Tibial nerve (tissue), 4 donors: Measurements from ENCODE around the gene DTNBP1. TPM values are rescaled to one million over a fixed set of nuclear protein-coding genes. Genes with fewer than 3 reads are reported as not detected.

Experiments
- DNase-seq, 2 donors: peaks; one replicate each; pipeline ENCODE4 v3.0.0-alpha.2; 2019; ENCODE audit warnings: low spot score in 2 of 2
- H3K27ac ChIP-seq, 4 donors: fragments of 200-600 bp; sonication (generic) in 3 of 4; one replicate each; pipeline ENCODE4 v1.5.1; 2017 to 2019; ENCODE audit warnings: mild to moderate bottlenecking in 1 of 4
- H3K27me3 ChIP-seq, 2 donors: fragments of 200-600 bp; sonication (generic) in 1 of 2; one replicate each; pipeline versions ENCODE4 v1.5.1 to v1.6.0; 2017 to 2019
- H3K36me3 ChIP-seq, 3 donors: fragments of 200-600 bp; sonication (generic); one replicate each; pipeline ENCODE4 v1.5.1; 2018 to 2019
- H3K4me1 ChIP-seq, 4 donors: fragments of 200-600 bp; sonication (generic) in 3 of 4; one replicate each; pipeline ENCODE4 v1.5.1; 2017 to 2019
- H3K4me3 ChIP-seq, 4 donors: fragments of 200-600 bp; sonication (generic) in 3 of 4; one replicate each; pipeline ENCODE4 v1.5.1; 2017 to 2019; ENCODE audit warnings: mild to moderate bottlenecking in 1 of 4, moderate library complexity in 1 of 4
- H3K9me3 ChIP-seq, 4 donors: fragments of 200-600 bp; sonication (generic) in 3 of 4; one replicate each; pipeline ENCODE4 v1.5.1; 2017 to 2019
- CTCF ChIP-seq, 5 experiments: fragments of 200-600 bp in 3 of 5; fragments of 450-650 bp in 2 of 5; sonication (generic) in 3 of 5; IDR thresholded peaks; one replicate each; pipeline ENCODE4 v1.5.1; 2016 to 2019; ENCODE audit warnings: antibody characterized with exemption in 5 of 5, mild to moderate bottlenecking in 3 of 5, moderate library complexity in 2 of 5
- EP300 ChIP-seq, 2 donors: sonication (generic); formaldehyde crosslinking; IDR thresholded peaks; one replicate each; pipeline ENCODE4 v1.6.1; 2017; ENCODE audit warnings: antibody characterized with exemption in 2 of 2, mild to moderate bottlenecking in 1 of 2
- POLR2A ChIP-seq, 2 donors: fragments of 450-650 bp; IDR thresholded peaks; one replicate each; pipeline ENCODE4 v1.6.1; 2017; ENCODE audit warnings: antibody characterized with exemption in 2 of 2, mild to moderate bottlenecking in 2 of 2, moderate library complexity in 2 of 2
- WGBS, 2 donors: methylation state at CpG; one replicate each; pipeline ENCODE4 v1.1.5; 2018; 5-methylcytosine and 5-hydroxymethylcytosine counted together
- total RNA-seq, 4 donors: library from RNA; depleted of rRNA; stranded (reverse); fragments of >200 nt; gene quantifications; one replicate each; pipeline ENCODE4 v1.1.0, GENCODE V29; 2016

Gene DTNBP1
- total RNA-seq, 4 donors from 2014 or later, result 14.7 to 36.6 (median 16.1) TPM

GRCh38 chr6:15561447-15562199 is 101.2 kb downstream of the DTNBP1 start:
- no peak for DNase-seq
- no peaks in the 10 kb centered on the region for H3K4me1 ChIP-seq
- no peak for TF ChIP-seq POLR2A (IDR thresholded peaks at IDR 0.05)
- TF ChIP-seq CTCF (IDR thresholded peaks at IDR 0.05), result no peak
- TF ChIP-seq EP300 (IDR thresholded peaks at IDR 0.05), result no peak
- H3K36me3 ChIP-seq, result no peaks in the 10 kb centered on the region
- H3K9me3 ChIP-seq, result no peaks in the 10 kb centered on the region
- 83 to 86% methylated on average over 3 of the region's 3 CpGs for WGBS, 2 donors
- no peak overlapping the region for H3K27ac ChIP-seq
- no peak overlapping the region for H3K4me3 ChIP-seq
- no peaks in the 10 kb centered on the region for H3K27me3 ChIP-seq

- WGBS, 2 donors, result 100% methylated on average over 1 of the region's 1 CpG
- H3K36me3 ChIP-seq, result no peaks in the 10 kb centered on the region
- no peak for DNase-seq
- H3K4me1 ChIP-seq, result no peaks in the 10 kb centered on the region
- H3K27me3 ChIP-seq, result no peaks in the 10 kb centered on the region
- H3K4me3 ChIP-seq, result no peak overlapping the region
- no peak overlapping the region for H3K27ac ChIP-seq
- H3K9me3 ChIP-seq, result no peaks in the 10 kb centered on the region
- TF ChIP-seq POLR2A (IDR thresholded peaks at IDR 0.05), result no peak
- TF ChIP-seq EP300 (IDR thresholded peaks at IDR 0.05), result no peak
- TF ChIP-seq CTCF (IDR thresholded peaks at IDR 0.05), result no peak
Measured at GRCh38 chr6:15560713-15561112, 102.1 kb downstream of the DTNBP1 start.

- Histone ChIP-seq H3K4me1 (peaks cover 0 to 5% (median 0%) of the 10 kb centered on the region in 4 donors), H3K36me3 (no peaks in the 10 kb centered on the region), H3K4me3 (no peak overlapping the region), H3K27me3 (no peaks in the 10 kb centered on the region), H3K27ac (no peak overlapping the region), H3K9me3 (no peaks in the 10 kb centered on the region)
- no peak for TF ChIP-seq EP300 (IDR thresholded peaks at IDR 0.05)
- no peak for TF ChIP-seq CTCF (IDR thresholded peaks at IDR 0.05)
- TF ChIP-seq POLR2A (IDR thresholded peaks at IDR 0.05), result no peak
- DNase-seq, result no peak
Measured at GRCh38 chr6:15557174-15557573, 105.7 kb downstream of the DTNBP1 start.

GRCh38 chr6:15556711-15557110 is 106.1 kb downstream of the DTNBP1 start:
- no peak for DNase-seq
- Histone ChIP-seq H3K36me3 (no peaks in the 10 kb centered on the region), H3K4me3 (no peak overlapping the region), H3K27me3 (no peaks in the 10 kb centered on the region), H3K9me3 (no peaks in the 10 kb centered on the region), H3K27ac (no peak overlapping the region), H3K4me1 (peaks cover 0 to 5% (median 0%) of the 10 kb centered on the region in 4 donors)
- TF ChIP-seq CTCF (IDR thresholded peaks at IDR 0.05) (no peak), EP300 (IDR thresholded peaks at IDR 0.05) (no peak), POLR2A (IDR thresholded peaks at IDR 0.05) (no peak)
- 100% methylated on average over 1 of the region's 1 CpG for WGBS, 2 donors

- no peak for DNase-seq
- Histone ChIP-seq H3K9me3 (no peaks in the 10 kb centered on the region), H3K27ac (no peak overlapping the region), H3K27me3 (no peaks in the 10 kb centered on the region), H3K4me1 (peaks cover 0 to 8% (median 0%) of the 10 kb centered on the region in 4 donors), H3K36me3 (no peaks in the 10 kb centered on the region), H3K4me3 (no peak overlapping the region)
- TF ChIP-seq EP300 (IDR thresholded peaks at IDR 0.05), result no peak
- WGBS, 2 donors, result 84 to 85% methylated on average over 5 of the region's 5 CpGs
Measured at GRCh38 chr6:15555101-15556038, 107.5 kb downstream of the DTNBP1 start.
